ENCODE data around the gene ITGB3BP.

GRCh38 chr1:63498106-63498505, 24.9 kb downstream of the ITGB3BP start:
- TF ChIP-seq ZNF532 (CRISPR knock-in tag; IDR thresholded peaks at IDR 0.05; ENCODE audit: borderline replicate concordance) (no peak), NFYB (CRISPR knock-in tag; conservative IDR thresholded peaks at IDR 0.05; ENCODE audit: low read depth) (no peak), CTCF (IDR thresholded peaks at IDR 0.05) (no peak), ZNF671 (CRISPR knock-in tag; IDR thresholded peaks at IDR 0.05) (no peak), ZNF263 (CRISPR knock-in tag; IDR thresholded peaks at IDR 0.05; ENCODE audit: low read depth) (no peak), ATF3 (CRISPR knock-in tag; conservative IDR thresholded peaks at IDR 0.05) (no peak), SP1 (CRISPR knock-in tag; conservative IDR thresholded peaks at IDR 0.05) (no peak), ZNF512 (CRISPR knock-in tag; IDR thresholded peaks at IDR 0.05; ENCODE audit: borderline replicate concordance) (no peak), USF2 (CRISPR knock-in tag; IDR thresholded peaks at IDR 0.05) (no peak), MAX (CRISPR knock-in tag; IDR thresholded peaks at IDR 0.05) (no peak), NR2C2 (CRISPR knock-in tag; IDR thresholded peaks at IDR 0.05) (no peak)
